ENCODE results near the gene CNOT6.

DNA sequence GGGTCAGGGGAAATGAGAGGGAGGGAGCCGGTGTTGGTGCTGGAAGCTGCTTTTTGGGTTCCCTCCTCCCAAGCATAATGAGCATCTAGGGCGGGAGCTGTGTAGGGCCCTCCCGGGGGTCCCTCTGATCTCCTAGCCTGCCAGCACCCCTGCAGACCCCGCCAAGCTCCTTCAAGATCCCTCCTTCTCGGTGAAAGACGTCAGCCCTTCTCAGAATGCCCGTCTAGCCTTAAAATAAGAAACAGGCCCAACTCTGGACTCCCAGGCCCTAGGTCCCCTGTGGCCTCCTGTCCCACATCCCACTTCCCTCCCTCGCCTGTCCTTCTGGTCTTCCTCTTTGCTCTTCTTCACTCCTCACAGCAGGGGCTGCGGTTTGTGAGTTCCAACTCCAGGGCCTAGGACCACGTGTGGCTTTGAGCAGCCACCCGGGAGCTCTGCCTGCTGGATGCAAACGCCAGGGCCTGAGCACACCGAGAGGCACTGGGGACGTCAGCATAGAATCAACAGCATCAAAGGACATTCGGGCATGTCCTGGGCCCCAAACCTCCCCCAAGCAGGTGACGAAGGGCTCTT, 105.9 kb downstream of the CNOT6 start:
- no peak for TF ChIP-seq POLR2AphosphoS5 (IDR thresholded peaks at IDR 0.05)
- TF ChIP-seq, protein P1, sequence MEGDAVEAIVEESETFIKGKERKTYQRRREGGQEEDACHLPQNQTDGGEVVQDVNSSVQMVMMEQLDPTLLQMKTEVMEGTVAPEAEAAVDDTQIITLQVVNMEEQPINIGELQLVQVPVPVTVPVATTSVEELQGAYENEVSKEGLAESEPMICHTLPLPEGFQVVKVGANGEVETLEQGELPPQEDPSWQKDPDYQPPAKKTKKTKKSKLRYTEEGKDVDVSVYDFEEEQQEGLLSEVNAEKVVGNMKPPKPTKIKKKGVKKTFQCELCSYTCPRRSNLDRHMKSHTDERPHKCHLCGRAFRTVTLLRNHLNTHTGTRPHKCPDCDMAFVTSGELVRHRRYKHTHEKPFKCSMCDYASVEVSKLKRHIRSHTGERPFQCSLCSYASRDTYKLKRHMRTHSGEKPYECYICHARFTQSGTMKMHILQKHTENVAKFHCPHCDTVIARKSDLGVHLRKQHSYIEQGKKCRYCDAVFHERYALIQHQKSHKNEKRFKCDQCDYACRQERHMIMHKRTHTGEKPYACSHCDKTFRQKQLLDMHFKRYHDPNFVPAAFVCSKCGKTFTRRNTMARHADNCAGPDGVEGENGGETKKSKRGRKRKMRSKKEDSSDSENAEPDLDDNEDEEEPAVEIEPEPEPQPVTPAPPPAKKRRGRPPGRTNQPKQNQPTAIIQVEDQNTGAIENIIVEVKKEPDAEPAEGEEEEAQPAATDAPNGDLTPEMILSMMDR (IDR thresholded peaks at IDR 0.05): no peak
- no peak for TF ChIP-seq EP300 (IDR thresholded peaks at IDR 0.05)
- TF ChIP-seq POLR2A (IDR thresholded peaks at IDR 0.05): no peak

All from stomach (tissue), 4 donors.